ENCODE results near the gene USP6.
A peak's percentile ranks its signal among the peaks of the same experiment; 100 is the strongest.
"Not testable (repeated sequence)": the region's sequence is repeated elsewhere in the genome, so short reads cannot be mapped to it uniquely, and the experiment has no call there.

Gene USP6

DNA sequence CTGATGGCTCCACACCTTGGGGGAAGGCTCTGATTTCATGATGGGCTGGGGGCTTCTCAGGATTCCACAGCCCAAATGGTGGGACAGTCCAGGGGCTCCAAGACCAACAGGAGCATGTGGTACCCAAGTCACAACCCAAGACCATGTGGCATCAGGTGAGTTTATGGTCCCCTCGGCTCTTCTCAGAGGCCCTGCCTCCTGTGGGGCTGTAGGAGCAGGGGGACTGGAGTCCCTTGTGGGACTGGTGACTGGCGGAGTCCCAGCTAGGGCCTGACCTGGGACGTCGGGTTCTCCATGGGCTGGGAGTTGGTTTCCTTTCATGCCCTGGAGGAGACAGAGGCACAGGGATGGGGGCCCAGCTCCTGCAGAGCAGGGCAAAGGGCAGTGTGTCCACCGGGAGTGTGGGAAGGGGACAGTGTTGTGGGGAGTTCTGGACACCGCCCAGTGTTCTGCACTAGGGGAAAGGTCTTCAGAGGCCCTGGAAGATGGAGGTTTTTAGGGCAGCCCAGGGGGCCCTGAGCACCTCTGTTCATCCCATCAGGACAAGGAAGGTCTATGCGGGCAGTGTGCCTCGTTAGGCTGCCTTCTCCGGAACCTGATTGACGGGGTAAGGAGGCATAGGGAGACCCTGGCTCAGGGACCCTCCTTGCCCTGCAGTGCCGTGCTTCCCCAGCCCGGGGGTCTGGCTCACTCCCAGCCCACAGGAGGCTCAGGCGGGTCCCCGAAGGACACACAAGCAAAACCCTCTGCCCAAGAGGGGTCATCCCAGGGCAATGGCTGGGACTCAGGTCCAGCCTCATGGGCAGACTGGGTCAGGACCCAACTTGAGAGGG lies 21.0 kb downstream of the USP6 start:
- not testable (repeated sequence) for DNase-seq

DNA sequence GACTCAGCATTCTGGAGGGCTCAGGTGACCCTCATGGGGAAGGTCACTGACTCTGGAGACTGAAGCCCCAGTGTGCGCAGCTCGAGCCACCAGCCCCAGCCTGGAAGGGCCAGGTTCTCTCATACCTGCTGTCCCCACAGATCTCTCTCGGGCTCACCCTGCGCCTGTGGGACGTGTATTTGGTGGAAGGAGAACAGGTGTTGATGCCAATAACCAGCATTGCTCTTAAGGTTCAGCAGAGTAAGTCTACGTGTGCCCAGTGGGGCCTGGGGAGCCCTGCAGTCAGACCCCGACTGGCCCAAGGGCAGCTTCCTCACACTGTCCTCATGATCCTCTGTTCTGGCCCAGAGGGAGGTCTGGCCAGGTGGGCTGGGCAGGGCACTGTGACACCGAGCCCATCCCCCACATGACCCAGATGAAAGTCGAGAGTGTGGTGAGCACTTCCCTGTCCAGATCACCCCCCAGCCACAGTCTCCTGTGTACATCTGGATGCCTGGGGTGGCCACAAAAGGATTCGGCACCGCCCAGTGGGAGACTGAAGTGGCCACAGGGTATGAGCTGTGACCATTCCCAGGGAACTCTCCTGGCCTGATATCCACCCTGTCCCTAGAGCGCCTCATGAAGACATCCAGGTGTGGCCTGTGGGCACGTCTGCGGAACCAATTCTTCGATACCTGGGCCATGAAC lies 21.8 kb downstream of the USP6 start:
- DNase-seq = not testable (repeated sequence)

DNA sequence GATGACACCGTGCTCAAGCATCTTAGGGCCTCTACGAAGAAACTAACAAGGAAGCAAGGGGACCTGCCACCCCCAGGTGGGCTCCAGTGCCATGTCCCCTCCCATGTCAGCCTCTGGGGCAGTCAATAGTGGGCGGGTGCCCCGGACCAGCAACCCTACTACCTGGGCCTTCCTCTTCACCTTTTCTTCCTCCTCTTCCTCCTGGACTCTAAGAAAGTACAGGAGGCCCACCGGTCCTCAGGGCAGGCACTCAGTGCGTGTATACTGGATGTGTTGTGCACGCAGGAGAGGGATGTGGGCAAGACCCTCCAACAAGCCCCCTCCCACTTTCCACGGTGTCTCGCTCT lies 22.3 kb downstream of the USP6 start:
- not testable (repeated sequence) for DNase-seq

DNA sequence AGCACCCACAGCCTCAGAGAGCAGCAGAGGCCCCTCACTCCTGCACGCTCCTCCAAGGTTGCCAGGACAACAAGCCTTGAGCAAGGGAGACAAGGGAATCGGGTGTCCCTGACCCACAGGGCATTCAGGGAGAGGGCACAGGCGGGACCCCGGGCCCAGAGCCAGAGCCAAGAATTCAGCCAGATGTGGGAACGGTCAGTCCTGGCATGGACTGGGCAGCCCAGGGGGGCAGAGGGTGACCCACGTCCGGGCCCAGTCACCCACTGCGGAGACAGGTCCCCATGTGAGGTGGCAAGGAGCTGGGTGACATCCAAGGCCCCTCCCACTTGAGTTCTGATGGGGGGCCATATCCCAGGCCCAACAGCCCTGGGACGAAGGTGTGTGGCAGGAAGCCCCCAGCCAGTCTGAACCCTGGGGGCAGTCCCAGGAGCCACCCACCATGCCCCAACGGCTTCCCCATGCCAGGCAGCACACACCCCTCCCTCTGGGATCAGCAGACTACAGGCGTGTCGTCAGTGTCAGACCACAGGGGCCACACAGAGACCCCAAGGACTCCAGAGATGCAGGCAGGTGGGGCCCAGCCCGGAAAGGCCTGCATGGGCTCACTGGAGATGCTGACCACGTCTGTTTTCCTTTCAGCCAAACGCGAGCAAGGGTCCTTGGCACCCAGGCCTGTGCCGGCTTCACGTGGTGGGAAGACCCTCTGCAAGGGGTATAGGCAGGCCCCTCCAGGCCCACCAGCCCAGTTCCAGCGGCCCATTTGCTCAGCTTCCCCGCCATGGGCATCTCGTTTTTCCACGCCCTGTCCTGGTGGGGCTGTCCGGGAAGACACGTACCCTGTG lies 23.0 kb downstream of the USP6 start:
- DNase-seq = no peak

DNA sequence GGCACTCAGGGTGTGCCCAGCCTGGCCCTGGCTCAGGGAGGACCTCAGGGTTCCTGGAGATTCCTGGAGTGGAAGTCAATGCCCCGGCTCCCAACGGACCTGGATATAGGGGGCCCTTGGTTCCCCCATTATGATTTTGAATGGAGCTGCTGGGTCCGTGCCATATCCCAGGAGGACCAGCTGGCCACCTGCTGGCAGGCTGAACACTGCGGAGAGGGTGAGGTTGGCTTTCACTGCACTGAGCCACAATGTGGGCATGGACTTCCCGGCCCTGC lies 23.6 kb downstream of the USP6 start:
- no peak for DNase-seq

DNA sequence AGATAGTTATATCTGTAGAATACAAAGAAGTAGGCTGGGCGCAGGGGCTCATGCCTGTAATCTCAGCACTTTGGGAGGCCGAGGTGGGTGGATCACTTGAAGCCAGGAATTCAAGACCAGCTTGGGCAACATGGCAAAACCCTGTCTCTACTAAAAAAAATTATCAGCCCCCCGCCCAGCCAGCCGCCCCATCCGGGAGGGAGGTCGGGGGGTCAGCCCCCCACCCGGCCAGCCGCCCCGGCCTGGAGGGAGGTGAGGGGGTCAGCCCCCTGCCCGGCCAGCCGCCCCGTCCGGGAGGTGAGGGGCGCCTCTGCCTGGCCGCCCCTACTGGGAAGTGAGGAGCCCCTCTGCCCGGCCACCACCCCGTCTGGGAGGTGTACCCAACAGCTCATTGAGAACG lies 27.0 kb downstream of the USP6 start:
- not testable (repeated sequence) for DNase-seq

DNA sequence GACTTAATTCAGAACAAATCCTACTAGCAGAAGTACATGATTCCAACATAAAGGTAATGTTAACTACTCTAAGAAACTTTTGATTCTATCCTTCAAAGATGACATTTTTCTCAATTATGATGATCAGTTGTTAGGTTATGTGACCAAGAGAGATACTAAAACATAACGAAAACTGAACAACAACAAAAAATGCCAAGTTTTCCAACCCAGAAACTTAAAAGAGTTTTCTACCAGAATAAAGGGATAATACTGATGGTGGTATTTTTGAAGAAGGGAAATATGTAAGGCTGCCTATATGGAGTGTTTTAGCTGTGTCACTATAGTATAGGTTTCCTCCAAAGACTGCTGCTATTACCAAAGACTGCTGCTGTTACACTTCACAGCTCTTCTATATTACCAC lies 30.3 kb downstream of the USP6 start:
- not testable (repeated sequence) for DNase-seq

DNA sequence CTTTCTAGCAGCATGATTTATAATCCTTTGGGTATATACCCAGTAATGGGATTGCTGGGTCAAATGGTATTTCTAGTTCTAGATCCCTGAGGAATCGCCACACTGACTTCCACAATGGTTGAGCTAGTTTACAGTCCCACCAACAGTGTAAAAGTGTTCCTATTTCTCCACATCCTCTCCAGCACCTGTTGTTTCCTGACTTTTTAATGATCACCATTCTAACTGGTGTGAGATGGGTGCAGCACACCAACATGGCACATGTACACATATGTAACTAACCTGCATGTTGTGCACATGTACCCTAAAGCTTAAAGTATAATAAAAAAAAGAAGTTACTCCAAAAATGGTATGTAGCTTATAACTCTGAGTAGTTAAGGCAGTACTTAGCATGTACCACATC lies 44.9 kb downstream of the USP6 start:
- DNase-seq = not testable (repeated sequence)

DNA sequence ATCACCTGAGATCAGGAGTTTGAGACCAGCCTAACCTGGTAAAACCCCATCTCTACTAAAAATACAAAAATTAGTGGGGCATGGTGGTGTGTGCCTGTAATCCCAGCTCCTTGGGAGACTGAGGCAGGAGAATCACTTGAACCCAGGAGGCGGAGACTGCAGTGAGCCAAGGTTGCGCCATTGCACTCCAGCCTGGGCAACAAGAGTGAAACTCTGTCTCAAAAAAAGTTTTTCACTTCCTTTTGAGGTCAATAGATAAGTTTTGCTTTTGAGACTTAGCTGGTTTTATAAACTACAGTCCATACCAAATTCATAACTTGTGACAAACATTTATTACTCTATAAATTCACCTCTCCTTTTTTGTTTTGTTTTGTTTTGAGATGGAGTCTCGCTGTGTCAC lies 46.0 kb downstream of the USP6 start:
- not testable (repeated sequence) for DNase-seq

DNA sequence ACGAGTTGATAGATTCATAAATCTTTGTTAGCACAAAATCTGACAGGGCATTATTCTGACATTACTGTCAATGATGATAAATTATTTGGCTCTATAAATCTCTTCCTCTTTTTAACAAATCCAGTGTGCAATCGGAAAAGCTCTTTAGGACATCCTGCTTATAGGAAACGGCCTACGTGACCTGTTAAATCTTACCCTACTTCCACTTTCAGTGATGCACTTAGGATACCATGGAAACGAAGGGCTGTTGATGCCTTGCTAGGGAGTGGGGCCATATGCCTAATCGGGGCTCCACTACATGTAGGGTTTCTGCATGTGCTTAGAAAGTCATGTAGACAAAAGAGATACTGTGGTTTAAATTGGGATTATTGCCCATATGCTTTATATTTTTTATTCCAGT lies 48.6 kb downstream of the USP6 start:
- DNase-seq = no peak

DNA sequence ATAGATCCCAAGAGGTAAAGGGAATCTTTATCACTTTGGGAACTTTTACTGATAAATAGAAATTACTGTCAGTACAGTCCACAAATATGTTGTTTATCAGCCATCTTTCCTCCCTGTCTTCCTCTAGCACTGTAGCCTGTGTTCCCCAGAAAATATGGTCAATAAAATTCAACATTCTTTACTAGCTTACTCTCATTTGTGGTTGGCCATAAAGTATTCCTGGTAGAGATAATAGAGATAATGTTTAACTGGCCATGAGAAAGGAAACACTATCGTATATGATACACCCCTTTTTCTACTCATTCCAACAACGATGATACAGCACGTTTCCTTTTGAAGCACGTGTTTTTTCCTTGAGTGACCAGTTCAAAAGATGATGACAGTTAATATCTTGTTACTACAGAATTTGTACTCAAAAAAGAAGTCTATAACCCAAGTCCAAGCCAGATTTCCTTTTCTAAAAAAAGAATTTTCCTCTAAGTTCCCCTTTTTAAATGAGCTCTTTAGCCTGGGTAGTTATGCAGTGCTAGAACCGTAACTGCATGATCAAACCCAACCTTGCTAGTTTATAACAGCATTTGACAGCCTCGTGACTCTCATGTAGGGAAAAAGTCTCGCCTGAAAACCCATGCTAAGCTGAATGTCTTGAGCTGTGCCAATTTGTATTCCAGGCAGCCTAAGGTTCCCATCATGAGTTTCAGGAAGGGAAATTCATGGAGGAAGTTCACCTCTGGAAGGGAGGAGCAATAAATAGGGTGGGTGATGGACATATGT lies 50.1 kb downstream of the USP6 start:
- DNase-seq = not testable (repeated sequence)

DNA sequence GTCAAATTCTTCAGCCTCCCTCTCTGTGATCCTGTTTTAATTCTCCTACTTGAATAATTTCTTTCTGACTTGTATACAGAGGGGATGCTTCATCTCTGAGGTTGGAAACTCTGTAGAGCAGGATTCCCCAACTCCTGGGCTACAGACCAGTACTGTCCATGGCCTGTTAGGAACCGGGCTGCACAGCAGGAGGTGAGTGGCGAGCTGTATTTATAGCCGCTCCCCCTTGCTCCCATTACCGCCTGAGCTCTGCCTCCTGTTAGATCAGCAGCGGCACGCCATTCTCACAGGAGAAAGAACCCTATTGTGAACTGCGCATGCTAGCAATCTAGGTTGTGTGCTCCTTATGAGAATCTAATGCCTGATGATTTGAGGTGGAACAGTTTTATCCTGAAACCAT lies 59.2 kb downstream of the USP6 start:
- not testable (repeated sequence) for DNase-seq

DNA sequence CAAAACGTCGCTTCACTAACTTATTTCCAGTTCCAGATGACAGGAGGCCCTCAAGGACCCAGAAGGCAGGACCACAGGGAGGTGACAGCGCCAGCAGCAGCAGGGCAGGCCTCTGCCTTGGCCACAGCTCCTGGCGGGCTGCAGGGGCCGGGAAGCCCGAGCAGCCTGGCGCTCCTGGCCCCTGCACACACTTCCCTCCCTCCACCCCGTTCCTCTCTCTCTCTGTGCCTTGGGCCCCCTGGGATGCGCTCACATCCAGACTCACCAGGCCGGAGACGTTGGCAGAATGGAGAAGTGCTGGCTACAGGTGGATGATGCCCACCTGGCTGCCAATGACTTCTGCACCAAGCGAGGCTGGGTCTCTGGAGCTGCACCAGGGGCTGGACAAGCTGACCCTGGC lies 63.2 kb downstream of the USP6 start:
- DNase-seq = no peak

DNA sequence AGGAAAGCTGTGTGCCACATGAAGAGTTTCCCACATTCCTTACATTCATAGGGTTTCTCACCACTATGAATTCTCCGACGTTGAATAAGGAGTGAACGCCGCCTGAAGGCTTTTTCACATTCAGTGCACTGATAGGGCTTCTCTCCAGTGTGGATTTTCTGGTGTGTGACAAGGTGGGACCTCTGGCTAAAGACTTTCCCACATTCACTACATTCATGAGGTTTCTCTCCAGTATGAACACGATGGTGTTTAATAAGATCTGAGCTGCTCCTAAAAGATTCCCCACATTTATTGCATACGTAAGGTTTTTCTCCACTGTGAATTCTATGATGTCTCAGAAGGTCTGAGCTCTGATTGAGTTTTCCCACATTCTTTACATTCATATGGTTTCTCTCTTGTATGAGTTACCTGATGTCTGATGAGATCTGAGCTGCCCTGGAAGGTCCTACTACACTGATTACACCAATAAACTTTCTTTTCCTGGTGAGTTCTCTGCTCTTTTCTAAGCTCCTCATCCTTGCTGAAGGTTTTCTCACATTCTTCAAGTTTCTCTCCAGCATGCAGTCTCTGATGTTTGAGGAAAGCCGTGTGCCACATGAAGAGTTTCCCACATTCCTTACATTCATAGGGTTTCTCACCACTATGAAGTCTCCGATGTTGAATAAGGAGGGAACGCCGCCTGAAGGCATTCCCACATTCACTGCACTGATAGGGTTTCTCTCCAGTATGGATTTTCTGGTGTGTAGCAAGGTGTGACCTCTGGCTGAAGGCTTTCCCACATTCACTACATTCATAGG lies 65.9 kb downstream of the USP6 start:
- no peak for DNase-seq

DNA sequence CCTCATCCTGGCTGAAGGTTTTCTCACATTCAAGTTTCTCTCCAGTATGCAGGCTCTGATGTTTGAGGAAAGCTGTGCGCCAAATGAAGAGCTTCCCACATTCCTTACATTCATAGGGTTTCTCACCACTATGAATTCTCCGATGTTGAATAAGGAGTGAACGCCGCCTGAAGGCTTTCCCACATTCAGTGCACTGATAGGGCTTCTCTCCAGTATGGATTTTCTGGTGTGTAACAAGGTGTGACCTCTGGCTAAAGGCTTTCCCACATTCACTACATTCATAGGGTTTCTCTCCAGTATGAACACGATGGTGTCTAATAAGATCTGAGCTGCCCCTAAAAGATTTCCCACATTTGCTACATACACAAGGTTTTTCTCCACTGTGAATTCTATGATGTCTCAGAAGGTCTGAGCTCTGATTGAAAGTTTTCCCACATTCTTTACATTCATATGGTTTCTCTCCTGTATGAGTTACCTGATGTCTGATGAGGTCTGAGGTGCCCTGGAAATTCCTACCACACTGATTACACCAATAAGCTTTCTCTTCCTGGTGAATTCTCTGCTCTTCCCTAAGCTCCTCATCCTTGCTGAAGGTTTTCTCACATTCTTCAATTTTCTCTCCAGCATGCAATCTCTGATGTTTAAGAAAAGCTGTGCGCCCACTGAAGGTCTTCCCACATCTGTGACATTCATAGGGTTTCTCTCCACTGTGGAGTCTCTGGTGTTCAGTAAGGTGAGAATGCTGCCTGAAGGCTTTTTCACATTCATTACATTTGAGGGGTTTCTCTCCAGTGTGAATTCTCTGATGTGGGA lies 67.0 kb downstream of the USP6 start:
- no peak for DNase-seq

DNA sequence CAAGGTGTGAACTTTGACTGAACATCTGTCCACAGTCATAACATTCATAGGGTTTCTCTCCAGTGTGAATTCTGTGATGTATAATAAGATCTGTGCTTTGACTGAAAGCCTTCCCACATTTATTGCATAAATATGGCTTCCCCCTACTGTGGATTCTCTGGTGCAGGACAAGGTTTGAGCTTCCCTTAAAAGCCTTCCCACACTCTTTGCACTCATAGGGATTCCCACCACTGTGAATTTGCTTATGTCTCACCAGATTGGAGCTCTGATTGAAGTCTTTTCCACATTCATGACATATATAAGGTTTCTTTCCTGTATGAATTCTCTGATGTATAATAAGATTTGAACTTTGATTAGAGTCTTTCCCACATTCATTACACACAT lies 67.6 kb downstream of the USP6 start:
- no peak for DNase-seq

DNA sequence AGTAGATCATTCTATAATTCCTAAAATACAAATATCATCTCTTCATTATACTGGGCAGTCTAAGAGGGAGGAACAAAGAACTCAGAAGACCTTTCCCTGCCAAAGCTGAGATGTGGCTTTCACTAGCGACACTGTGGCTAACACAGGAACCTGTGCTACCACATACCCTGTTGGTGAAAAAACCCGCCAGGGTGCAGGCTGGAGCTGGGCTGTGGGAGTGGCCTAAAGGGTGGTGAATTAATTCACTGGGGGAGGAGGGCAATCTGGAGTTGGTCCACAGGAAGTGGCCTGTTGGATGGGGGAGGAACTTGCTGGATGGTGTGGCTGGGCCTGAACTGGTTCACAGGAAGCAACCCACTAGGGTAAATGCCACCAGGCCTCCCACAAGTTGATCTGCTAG lies 68.5 kb downstream of the USP6 start:
- no peak for DNase-seq

DNA sequence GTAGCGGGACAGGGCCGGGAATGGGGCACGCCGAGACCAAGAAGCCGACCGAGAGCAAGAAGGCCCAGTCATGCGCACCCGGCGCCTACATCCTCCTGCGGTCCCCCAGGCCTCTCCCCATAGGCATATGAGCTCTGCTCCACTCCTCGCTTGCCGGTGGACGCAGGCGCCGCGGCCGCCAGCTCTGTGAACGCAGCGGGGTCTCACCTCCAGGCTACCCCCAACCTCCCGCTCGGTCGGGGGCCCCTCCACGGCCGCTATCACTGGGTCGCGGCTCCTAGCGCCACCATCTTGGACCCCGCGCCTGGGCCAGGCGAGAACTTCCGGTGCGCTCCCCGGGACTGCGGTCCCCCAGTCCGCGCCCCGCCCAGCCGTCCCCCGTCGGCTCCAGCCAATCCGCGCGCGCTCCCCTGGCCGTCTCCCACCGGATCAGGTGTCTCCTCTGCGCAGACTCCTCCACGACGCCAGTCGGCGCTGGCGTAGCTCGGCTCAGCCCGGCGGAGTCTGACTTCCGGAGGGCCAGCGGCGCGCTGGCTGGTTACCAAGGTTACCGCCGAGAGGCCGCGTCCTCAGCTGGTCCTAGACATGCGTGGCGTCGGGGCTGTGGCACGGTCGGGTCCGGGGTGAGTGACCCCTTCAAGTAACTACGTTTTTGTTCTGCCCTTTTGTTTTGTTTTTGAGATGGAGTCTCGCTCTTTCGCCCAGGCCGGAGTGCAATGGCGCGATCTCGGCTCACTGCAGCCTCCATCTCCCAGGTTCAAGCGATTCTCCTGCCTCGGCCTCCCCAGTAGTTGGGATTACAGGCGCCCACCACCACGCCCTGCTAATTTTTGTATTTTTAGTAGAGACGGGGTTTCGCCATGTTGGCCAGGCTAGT lies 75.9 kb downstream of the USP6 start, which contains the start of gene ZNF594:
ZNF594 (minus strand) TSS at position 328 of the 877 bp plus-strand sequence. CDS start 7,612 bp downstream, outside the sequence.
- DNase-seq = peak; percentile 79

DNA sequence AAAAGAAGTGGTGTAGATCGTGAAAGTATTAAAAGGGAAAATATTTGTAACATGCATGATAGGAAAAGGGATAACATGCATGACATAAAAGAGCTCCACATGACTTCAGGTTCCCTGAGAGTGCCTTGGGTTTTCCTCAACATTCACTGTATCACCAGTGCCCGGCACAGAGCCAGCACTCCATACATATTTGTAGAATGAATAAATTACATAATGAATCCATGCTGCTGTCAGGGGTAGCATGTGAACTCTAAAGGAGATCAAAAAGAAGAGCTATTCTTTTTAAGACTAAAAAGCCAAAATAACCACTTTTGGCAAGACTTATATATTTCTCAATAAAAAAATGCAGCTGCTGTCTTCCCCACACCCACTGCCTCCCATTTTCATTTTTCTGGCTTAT lies 78.5 kb downstream of the USP6 start:
- no peak for DNase-seq

DNA sequence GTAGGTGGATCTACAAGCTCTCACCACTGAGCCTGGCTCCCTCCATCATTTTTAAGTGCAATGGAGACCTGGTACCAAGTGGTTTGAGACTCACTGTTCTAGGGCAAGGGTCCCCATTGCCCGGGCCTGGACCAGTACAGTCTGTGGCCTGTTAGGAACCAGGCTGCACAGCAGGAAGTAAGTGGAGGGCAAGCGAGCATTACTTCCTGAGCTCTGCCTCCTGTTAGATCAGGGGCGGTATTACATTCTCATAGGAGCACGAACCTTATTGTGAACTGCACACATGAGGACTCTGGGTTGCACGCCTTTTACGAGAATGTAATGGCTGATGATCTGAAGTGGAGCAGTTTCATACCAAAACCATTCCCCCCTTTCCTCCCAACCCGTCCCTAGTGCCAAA lies 82.6 kb downstream of the USP6 start:
- no peak for DNase-seq
